Islet of Langerhans (tissue), 1 donor: ENCODE results near the gene HES5.

Source experiments
- FAIRE-seq: peaks from one replicate; lab custom pipeline; 2011; peaks lifted over from hg19 to GRCh38; lab: Jason Lieb, UNC

The HES5 gene

DNA sequence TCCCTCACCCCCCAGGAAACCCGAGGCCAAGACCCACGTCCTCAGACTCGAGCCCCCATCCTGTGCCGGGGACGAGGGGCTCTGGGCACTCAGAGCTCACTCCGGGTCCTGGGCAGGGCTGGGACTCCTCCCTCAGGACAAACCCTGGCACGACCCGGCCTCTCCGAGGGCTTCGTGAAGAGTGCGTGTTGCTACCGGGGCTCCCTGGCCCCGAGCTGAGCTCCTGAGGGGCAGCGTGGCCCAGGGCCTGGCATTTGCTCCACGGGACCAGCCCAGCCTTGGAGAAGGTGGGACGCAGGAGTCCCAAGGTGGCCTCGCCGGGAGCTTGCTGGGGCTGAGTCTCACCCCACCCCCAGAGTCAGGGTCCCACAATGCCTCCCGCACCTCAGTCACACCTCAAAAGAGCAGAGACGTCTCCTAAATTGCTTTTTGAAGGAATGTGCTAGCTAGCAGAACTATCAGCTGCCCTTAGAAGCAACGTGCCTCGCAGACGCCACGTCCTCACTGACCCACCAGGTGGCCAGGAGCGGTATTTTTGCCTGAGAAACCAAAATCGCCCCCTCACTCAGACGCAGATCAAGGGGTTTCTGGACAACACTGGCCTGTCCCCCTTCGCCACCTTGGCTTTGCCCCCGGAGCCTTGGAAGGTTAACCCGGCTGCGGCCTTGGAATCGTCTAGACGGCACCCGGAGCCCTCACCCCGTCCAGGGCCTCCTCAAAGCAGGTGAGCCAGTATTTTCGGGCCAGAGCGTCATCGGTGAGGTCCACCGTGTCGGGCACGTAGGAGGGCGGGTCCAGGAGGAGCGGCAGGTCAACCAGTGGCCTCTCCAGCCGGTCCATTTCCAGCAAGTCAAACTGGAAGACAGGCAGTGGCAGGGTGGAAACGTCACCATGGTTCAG, 14.9 kb downstream of the HES5 start:
- no peak for FAIRE-seq

DNA sequence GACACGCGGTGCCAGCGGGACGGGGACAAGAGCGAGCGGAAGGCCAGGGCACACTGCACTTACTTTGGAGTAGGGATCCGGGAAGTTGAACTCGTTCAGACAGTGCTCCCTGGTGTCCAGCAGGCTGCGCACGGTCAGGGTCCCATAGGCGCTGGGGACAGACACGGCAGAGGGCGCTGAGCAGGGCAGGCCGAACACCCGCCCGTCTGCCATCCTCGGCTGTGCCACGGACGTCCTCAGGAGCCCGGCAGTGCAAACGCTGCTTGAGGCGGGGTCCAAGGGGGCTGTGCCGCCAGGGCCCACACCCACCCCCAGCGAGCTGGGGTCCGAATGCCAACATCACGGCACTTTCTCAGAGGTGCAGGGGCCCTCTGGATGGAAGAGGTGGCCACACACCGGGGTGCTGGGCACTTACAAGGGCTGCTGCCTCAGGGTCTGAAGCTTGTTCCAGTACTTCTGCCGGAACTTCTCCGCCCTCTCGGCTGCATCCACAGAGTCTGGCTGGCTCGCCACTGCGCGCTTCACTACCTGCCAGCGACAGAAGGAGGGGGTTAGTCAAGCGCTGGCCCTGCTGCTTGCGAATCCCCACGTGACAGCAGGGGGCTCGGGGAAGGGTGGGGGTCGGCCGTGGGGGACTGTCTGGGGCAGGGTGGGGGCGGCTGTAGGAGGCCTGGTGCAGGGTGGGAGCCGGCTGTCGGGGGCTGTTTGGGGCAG, 16.0 kb downstream of the HES5 start:
- no peak for FAIRE-seq

DNA sequence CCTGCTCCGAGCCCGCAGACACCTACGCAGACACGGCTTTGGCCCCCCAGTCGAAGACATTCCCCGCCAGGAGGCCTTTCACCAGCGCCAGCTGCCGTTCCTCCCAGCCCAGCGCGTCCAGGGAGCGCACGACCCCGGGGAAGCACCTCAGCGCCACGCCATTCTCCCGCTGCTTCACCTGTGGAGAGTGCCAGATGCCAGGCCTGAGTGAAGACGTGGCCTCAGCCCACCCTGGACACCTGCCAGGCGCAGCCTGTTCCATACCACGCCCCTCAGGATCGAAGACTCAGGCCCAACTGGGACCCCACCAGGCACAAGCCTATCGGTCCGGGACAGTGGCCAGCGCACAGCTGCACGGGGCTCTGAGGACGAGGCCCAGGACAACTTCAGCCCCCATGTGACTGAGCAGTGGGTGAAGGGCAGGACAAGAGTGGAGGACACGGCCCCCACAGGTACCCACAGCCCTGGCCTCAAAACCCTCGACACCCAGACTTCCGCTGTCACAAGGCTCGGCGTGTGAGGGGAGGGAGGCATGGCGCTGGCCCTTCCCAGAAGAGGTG, 17.1 kb downstream of the HES5 start:
- FAIRE-seq: no peak

DNA sequence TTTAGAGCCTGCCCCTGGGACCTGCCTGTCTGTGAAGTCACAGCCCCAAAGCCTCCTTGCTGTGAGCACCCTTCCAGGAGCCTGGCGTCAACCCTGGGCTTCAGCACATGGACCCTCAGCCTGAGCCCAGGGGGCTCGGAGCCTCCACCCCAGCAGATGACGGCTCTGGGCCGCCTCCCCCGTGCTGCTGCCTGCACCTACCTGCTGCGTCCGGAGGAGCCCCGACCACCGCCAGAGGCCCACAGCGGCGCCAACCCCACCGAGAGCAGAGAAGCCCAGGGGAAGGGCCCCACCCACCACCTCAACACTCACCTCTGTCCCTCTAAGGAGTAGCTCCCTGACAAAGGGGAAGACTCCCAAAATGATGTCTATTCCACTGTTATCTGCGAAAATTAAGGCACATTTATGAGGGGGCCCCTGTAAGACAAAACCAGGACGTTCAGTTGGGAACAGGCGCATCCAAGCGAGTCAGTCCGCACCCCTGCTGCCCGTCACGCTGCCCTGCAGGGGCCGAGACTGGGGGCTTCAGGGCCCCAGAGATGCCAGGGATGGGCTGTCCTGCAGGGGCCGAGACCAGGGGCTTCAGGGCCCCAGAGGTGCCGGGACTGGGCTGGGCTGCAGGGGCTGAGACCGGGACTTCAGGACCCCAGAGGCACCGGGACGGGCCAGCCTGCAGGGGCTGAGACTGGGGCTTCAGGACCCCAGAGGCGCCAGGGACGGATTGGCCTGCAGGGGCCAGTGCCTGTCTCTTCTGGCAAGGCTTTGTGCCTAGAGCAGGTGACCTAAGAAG, 19.5 kb downstream of the HES5 start:
- no peak for FAIRE-seq

DNA sequence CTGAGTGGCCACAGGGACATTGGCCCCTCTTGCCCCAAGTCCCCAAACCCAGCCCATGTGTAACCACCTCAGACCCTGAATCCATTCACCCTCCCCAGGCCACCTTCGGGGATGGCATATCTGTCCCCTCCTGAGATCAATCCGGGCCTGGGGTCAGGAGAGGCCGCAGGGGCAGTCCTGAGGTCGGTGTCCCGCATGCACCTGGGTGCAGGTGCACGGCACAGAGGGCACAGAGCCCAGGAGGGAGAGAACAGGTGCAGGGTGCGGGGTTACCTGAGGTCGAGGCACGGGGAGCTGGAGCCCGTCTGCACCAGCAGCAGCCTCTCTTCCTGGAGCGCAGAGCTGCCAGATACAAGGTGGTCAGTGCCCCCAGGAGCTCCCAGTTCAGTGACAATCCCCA, 20.5 kb downstream of the HES5 start:
- no peak for FAIRE-seq

DNA sequence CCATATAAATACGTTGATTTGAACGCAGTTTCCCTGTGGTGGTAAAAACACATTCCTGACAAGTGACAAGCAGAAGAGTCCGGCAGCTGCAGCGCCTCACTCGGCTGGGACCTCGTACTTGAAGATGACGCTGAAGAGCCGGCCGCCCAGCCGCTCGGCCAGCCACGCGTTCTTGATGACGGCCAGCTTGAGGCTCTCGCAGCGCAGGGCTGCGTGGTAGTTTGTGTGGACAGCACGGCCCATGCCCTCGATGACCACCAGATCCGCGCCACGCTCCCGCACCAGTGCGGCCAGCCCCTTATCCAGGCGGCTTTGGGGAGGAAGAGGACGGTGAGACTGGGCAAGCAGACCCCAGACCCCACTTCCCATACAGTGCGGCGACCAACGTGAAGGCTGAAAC, 21.3 kb downstream of the HES5 start:
- no peak for FAIRE-seq

DNA sequence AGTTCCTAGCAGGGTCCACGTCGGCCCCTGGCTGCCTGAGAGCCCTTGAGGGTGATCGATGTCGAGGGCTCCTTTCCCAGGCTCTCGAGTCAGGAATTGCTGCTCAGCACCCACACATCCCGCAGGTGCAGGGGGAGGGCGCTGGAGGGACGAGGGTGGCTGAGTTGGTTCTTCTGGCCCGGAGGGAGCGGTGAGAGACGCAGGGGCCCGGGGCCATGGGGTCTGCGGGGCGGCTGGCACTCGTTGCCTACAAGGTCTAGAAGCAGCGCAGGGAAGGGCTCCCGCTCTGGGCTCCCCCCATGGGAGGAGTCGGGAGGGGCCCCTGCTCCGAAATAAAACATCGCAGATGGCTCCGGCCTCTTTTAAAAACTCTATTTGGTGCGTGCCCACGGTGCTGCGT, 21.9 kb downstream of the HES5 start:
- FAIRE-seq: no peak

DNA sequence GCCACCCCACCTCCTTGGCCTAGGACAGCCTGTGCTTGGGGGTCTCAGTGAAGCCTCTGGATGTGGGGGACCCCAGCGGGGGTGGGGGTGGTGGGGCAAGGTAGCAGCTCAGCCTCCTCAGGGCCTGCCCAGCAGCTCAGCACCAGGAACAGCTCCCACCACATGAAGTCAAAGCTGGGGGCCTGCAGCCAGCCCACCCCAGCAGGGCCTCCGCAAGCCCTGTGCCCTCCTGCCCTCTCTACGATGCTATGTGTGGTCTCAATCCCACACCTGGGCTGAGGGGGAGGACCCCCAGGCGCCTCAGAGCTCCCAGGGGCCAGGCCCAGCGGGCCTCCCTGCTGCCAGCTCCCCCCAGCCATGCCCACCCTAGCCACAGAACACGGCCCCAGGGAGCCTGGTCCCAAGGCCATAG, 22.3 kb downstream of the HES5 start:
- FAIRE-seq: no peak

DNA sequence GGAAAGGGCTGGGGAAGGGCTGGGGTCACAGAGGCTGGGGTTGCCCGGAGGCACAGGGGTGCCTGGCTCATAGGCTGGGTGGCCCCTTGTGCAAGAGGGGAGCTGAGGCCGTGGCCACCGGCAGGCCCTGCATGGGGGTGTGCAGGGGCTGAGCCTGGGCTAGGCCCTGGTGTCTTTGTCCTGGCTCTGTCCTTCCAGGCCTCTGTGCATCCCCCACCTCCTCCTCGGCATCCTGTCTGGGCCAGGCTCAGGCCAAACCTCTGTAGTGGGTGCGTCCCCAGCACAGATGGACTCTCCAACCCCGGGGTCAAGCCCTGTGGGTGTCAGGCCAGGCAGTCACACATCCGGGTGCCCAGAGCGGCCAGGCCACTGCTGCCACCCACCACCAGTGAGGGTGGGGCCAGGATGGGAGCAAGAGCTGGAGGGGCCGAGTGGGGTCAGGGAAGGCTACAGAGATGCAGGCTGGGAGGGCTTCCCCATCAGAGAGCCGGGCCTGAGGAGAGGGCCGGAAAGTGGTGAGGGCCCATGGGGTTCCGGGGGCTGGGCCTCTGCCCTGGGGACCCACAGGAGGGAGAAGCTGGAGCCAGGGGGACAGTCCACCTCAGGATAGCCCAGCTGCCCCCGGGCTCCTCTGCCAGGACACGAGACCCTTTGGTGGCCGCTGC, 23.0 kb downstream of the HES5 start:
- FAIRE-seq: no peak

DNA sequence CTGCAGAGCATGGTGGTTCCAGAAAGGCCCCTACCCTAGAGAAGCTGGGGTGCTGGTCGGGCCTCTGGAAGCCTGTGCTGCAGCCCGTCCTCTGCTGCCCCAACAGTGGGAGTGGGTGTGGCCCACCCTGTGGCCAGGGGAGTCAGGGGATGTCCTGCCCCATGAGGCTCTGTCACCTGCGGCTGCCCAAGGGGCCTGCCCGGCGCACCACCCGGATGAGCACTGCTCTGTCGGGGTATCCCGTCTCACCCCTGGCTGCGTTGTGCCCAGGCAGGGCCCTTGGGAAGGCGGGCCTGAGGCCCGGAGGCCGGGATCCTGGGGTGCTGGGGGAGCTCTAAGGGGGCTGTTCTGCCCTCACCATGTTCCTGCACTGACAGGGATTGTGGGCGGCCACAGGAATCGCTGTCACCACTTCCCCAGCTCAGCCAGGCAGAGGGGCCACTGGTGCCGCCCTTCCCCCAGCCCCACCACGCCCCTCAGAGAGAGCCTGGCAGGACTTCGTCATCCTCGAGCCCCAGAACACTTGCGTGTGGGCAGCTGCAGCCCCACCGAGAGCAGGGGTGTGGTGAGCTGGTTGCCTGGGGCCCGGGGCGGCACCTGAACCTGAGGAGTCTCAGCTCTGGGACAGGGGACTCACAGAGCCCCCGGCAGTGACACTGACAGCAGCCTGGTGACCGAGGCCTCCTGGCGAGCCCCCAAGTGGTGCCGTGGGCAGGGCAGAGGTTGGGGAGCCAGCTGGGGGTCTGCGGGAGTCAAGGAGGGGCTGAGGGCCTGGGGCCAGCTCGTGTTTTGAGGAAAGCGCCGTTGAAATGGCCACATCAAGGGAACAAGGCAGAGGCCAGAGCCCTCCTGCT, 23.8 kb downstream of the HES5 start:
- FAIRE-seq: no peak

DNA sequence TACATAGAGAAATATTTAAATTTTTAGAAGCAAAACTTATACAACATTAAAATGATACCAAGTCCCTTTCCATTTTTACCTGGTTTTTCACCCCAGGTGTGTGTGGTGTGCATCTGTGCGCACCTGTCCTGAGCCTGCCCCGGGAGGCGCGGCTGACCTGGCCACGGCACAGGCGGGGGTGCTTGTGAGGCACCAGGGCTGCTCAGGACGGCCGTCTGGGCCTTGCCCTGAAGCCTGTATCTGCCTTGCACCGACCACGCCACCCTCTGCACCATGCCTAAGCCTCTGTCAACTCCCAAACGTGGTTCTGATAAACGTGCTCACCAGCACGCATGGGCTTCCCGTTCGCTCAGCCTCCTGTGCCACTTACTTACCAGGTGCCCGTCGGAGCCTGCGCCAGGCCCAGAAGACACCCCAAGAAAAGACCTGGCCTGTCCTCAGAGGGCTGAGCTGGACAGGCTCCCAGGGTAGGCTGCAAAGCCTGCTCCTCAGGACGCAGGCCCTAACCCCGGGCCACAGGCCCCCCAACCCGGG, 24.5 kb downstream of the HES5 start:
- FAIRE-seq: no peak

DNA sequence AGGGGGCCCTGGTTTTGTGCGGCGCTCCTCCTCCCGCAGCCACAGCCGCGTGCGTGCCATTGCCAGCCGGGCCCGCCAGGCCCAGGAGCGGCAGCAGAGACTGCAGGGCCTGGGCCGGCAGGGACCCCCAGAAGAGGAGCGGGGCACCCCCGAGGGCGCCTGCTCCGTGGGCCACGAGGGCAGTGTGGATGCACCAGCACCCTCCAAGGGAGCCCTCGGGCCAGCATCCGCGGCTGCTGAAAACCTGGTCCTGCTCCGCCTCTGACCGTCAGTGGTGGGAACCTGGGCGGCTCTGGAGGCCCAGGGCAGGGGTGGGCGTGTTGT, 25.2 kb downstream of the HES5 start:
- no peak for FAIRE-seq

DNA sequence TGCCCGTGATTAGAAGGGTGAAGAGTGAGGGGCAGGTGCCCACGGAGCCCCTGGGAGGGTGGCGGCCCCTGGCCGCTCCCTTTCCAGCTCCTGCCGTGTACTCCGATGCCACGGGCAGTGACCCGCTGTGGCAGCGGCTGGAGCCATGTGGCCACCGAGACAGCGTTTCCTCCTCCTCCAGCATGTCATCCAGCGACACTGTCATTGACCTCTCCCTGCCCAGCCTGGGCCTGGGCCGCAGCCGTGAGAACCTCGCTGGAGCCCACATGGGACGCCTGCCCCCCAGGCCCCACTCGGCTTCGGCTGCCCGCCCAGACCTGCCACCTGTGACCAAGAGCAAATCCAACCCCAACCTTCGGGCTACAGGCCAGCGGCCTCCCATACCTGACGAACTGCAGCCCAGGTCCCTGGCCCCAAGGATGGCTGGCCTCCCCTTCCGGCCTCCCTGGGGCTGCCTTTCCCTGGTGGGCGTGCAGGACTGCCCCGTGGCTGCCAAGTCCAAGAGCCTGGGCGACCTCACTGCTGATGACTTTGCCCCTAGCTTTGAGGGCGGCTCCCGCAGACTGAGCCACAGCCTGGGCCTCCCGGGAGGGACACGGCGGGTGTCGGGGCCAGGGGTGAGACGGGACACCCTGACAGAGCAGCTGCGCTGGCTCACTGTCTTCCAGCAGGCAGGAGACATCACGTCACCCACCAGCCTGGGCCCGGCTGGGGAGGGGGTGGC, 25.7 kb downstream of the HES5 start:
- no peak for FAIRE-seq

DNA sequence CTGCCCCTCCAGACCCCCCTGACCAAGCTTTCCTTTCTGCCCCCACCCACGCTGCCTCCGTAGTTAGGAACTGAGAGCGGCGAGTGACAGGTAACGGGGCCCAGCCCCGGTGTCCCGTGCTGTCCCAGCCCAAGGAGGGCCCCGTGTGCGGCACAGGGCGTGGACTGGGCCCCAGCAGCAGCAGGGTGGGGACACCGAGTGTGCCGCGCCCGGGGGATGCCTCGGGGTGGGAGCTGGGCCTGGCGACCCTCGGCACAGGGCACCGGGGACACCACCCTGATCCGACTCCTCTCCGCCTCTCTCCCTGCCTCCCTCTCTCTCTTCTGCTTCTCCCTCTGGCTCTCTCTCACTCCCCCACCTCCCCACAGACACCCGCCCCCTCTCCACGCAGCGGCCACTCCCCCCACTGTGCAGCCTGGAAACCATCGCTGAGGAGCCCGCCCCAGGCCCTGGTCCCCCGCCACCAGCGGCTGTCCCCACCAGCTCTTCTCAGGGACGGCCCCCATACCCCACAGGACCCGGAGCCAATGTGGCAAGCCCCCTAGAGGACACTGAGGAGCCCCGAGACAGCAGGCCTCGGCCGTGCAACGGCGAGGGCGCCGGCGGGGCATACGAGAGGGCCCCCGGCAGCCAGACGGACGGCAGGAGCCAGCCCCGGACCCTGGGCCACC, 26.4 kb downstream of the HES5 start:
- no peak for FAIRE-seq

DNA sequence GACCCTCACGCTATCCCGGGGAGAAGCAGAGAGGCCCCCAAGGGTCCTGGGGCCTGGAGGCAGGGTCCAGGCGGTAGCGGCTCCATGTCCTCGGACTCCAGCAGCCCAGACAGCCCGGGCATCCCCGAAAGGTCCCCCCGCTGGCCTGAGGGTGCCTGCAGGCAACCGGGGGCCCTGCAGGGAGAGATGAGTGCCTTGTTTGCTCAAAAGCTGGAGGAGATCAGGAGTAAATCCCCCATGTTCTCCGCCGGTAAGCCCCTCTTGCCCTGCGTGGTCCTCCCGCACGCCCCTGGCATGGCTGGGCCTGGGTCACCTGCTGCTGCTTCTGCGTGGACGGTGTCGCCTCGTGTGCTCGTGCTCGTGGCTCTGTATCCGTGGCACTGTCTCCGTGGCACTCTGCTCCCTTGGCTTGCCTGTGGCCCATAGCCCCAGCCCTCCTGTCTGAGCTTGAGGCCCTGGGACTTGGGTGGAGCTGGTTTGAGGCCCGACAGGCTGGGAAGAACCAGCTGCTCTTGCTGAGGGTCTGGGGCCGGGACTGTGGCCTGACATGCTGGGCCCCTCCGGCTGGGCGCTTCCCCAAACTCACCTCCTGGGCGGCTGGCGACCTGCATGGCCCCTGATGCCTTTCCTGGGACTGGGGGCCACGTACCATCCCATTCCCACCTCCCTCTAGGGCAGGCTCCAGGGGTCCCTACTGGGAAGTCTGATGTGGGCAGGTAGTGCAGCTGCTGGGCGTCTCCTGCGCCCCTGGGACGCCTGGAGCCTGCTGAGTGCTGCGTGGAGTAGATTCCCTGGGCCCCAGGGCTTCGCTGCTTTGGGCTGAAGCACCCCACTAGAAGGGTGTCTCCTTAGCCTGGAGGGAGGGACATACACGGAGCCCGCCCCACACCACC, 27.2 kb downstream of the HES5 start:
- no peak for FAIRE-seq

DNA sequence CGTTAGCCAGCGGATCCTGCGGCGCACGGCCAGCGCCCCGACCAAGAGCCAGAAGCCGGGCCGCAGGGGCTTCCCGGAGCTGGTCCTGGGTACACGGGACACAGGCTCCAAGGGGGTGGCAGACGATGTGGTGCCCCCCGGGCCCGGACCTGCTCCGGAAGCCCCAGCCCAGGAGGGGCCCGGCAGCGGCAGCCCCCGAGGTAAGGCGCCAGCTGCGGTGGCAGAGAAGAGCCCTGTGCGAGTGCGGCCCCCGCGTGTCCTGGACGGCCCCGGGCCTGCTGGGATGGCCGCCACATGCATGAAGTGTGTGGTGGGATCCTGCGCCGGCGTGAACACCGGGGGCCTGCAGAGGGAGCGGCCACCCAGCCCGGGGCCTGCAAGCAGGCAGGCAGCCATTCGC, 27.9 kb downstream of the HES5 start:
- FAIRE-seq: no peak

DNA sequence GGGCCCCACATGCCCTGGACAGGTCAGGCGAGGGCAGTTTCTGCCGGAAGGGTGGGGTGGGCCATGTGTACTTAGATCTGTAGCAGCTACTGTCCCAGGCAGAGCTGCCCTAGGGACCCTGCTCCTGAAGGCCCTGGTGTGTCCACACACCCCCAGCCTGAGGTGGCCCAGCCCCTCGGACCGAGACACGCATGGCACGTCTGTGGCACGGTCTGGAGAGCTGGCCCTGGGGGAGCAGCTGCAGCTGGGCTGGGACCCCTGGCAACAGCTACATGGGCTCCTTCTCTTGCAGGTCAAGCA, 28.3 kb downstream of the HES5 start:
- FAIRE-seq: no peak

DNA sequence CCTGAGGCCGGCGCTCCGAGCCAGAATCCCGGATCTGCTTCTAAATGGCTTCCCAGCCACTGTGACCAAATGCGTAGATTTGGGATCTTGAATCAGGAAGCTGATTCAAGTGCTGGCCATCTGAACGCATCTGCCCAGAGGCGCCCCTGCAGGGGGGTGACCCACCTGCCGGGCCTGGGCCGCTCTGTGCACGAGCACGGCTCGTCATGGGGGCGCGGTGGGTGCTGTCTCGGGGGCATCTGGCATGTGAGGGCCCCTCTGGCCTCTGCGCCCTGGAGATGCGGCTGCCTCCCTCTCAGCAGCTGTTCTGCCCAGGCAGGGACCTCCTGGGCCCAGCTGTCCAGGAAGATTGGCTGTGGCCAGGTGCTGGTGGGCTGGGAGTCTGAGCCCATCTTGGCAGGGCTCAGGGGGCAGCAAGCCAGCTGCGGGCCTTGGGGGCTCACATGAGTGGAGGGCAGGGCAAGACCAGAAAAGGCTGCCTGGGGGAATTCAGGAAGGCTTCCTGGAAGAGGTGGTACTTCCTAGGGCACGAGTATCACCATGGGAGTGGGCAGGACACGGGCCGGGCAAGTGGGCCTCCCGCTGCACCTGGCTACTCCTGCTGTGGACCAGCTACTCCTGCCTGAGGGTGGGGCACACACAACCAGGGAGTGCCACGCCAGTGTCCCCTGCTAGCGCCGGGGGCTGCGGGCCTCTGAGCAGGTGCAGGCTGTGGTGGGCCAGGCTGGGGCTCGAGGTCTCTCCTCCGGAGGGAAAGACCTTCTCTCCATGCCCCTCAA, 28.8 kb downstream of the HES5 start:
- no peak for FAIRE-seq
